ENCODE data around the gene ADH1B. TPM values are rescaled to one million over a fixed set of nuclear protein-coding genes. Genes with fewer than 3 reads are reported as not detected.

The ADH1B gene
- polyA plus RNA-seq, 1 donor from 2014 or later = not detected

GRCh38 chr4:99290848-99291786, 30.1 kb downstream of the ADH1B start, which contains the start of gene ADH1A:
ADH1A (minus strand) TSS chr4:99290985; CDS start chr4:99290914, 71 bp downstream.
- no peak for TF ChIP-seq SMC3 (conservative IDR thresholded peaks at IDR 0.05; ENCODE audit: poor library complexity)
- Histone ChIP-seq H3K36me3 (ENCODE audit: insufficient read depth, low read length) (no peaks in the 10 kb centered on the region), H3K27ac (ENCODE audit: low read length) (no peak within 1 kb of the TSS), H3K9ac (ENCODE audit: low read length) (no peak within 1 kb of the TSS), H3K9me2 (ENCODE audit: insufficient read depth, low read length) (no peaks in the 10 kb centered on the region), H3K9me3 (ENCODE audit: low read length) (no peaks in the 10 kb centered on the region), H3K4me3 (ENCODE audit: low read length) (no peak within 1 kb of the TSS), H3K79me2 (replicated peaks; ENCODE audit: insufficient read depth, low read length) (no peaks in the 10 kb centered on the region), H4K20me1 (ENCODE audit: insufficient read depth) (no peaks in the 10 kb centered on the region), H3K27me3 (ENCODE audit: insufficient read depth, low read depth, low read length) (no peaks in the 10 kb centered on the region), H3F3A (ENCODE audit: insufficient read depth, low read length, poor library complexity, severe bottlenecking) (no peaks in the 10 kb centered on the region), H2AFZ (ENCODE audit: low read depth, low read length) (no peak within 1 kb of the TSS), H3K4me2 (ENCODE audit: low read length) (no peak within 1 kb of the TSS)

GRCh38 chr4:99285387-99285786, 35.8 kb downstream of the ADH1B start:
- no peaks in the 10 kb centered on the region for H3K9me2 ChIP-seq (ENCODE audit: insufficient read depth, low read length)
- no peak overlapping the region for H3K27ac ChIP-seq (ENCODE audit: low read length)
- H3K9ac ChIP-seq (ENCODE audit: low read length) = no peak overlapping the region
- no peak overlapping the region for H3K4me3 ChIP-seq (ENCODE audit: low read length)
- H2AFZ ChIP-seq (ENCODE audit: low read depth, low read length) = no peak overlapping the region
- TF ChIP-seq CTCF (IDR thresholded peaks at IDR 0.05; ENCODE audit: poor library complexity, severe bottlenecking) = no peak
- TF ChIP-seq POLR2AphosphoS5 (IDR thresholded peaks at IDR 0.05) = no peak
- no peak for TF ChIP-seq RAD21 (conservative IDR thresholded peaks at IDR 0.05)
- TF ChIP-seq TAF1 (IDR thresholded peaks at IDR 0.05; ENCODE audit: low read depth) = no peak
- TF ChIP-seq MXI1 (conservative IDR thresholded peaks at IDR 0.05; ENCODE audit: poor library complexity, severe bottlenecking) = no peak
- no peak for TF ChIP-seq REST (IDR thresholded peaks at IDR 0.05; ENCODE audit: borderline replicate concordance)
- no peak for TF ChIP-seq EZH2 (IDR thresholded peaks at IDR 0.05; ENCODE audit: borderline replicate concordance, insufficient read depth, low read length, poor library complexity, severe bottlenecking)
- TF ChIP-seq SMC3 (conservative IDR thresholded peaks at IDR 0.05; ENCODE audit: poor library complexity) = no peak
- H3K4me2 ChIP-seq (ENCODE audit: low read length) = no peak overlapping the region
- H3K9me3 ChIP-seq (ENCODE audit: low read length) = no peaks in the 10 kb centered on the region
- H3F3A ChIP-seq (ENCODE audit: insufficient read depth, low read length, poor library complexity, severe bottlenecking) = no peaks in the 10 kb centered on the region
- no peaks in the 10 kb centered on the region for H4K20me1 ChIP-seq (ENCODE audit: insufficient read depth)
- no peaks in the 10 kb centered on the region for H3K36me3 ChIP-seq (ENCODE audit: insufficient read depth, low read length)
- no peaks in the 10 kb centered on the region for H3K79me2 ChIP-seq (replicated peaks; ENCODE audit: insufficient read depth, low read length)
- H3K27me3 ChIP-seq (ENCODE audit: insufficient read depth, low read depth, low read length) = no peaks in the 10 kb centered on the region
